HepG2 (cell line): ENCODE measurements around the gene PEX11A. TPM values are rescaled to one million over a fixed set of nuclear protein-coding genes. Genes with fewer than 3 reads are reported as not detected.

Experiments
- CAMTA2 ChIP-seq: sonication (generic); formaldehyde crosslinking; IDR thresholded peaks from 2 replicates; pipeline ENCODE4 v1.4.0; 2020; ENCODE audit warnings: mild to moderate bottlenecking, missing genetic modification reagents, borderline replicate concordance
- FOXA1 ChIP-seq, 2 experiments: fragments of 450-650 bp in 1 of 2; sonication (generic) in 1 of 2; formaldehyde crosslinking in 1 of 2; IDR thresholded peaks; 2 replicates each; pipeline versions ENCODE4 v1.4.0 to v1.6.1; 2016 to 2020; ENCODE audit warnings: missing genetic modification reagents in 1 of 2
- HDAC2 ChIP-seq: sonication (generic); formaldehyde crosslinking; IDR thresholded peaks from 2 replicates; pipeline ENCODE4 v1.4.0; 2020; ENCODE audit warnings: missing genetic modification reagents
- HES4 ChIP-seq: sonication (generic); formaldehyde crosslinking; IDR thresholded peaks from 2 replicates; pipeline ENCODE4 v1.9.0; 2021; ENCODE audit warnings: mild to moderate bottlenecking, missing genetic modification reagents, borderline replicate concordance
- HMG20A ChIP-seq: IDR thresholded peaks from 2 replicates; pipeline ENCODE4 v1.6.1; 2016; ENCODE audit warnings: borderline replicate concordance
- NR1H2 ChIP-seq: sonication (generic); formaldehyde crosslinking; IDR thresholded peaks from 2 replicates; pipeline ENCODE4 v1.8.1; 2022; ENCODE audit warnings: low read depth, missing genetic modification reagents, borderline replicate concordance
- PAF1 ChIP-seq: IDR thresholded peaks from 2 replicates; pipeline ENCODE4 v1.6.1; 2016; ENCODE audit warnings: missing genetic modification reagents, missing compliant biosample characterization
- RFXAP ChIP-seq: sonication (generic); formaldehyde crosslinking; IDR thresholded peaks from 2 replicates; pipeline ENCODE4 v1.4.0; 2020; ENCODE audit warnings: missing genetic modification reagents, borderline replicate concordance
- SRSF9 ChIP-seq: fragments of 200-400 bp; formaldehyde crosslinking; IDR thresholded peaks from 2 replicates; pipeline ENCODE4 v1.6.1; 2018; ENCODE audit warnings: borderline replicate concordance, mild to moderate bottlenecking, low read depth, low read length; ENCODE audit not compliant: insufficient read depth, poor library complexity, severe bottlenecking
- ZFP82 ChIP-seq: sonication (generic); formaldehyde crosslinking; IDR thresholded peaks from 2 replicates; pipeline ENCODE4 v1.5.1; 2020; ENCODE audit warnings: mild to moderate bottlenecking, missing genetic modification reagents, borderline replicate concordance
- ZNF768 ChIP-seq: sonication (generic); formaldehyde crosslinking; IDR thresholded peaks from 2 replicates; pipeline ENCODE4 v1.4.0; 2020; ENCODE audit warnings: missing genetic modification reagents
- polyA plus RNA-seq, 8 experiments: library from polyadenylated mRNA; depleted of rRNA in 3 of 8; stranded (reverse) in 7 of 8; unstranded in 1 of 8; fragments of >200 nt; fragmentation: Illumina TruSeq in 4 of 8; extraction: Trizol in 4 of 8; gene quantifications; 2 replicates each; pipeline versions ENCODE4 v1.2.1 to v1.2.3, GENCODE V29; 2011 to 2016; ENCODE audit warnings: low read depth in 4 of 8, missing spikeins in 1 of 8, mixed read lengths in 1 of 8; ENCODE audit not compliant: insufficient read depth in 1 of 8
- total RNA-seq, 5 experiments: library from RNA; depleted of rRNA; stranded (reverse); fragments of >200 nt; fragmentation: Illumina TruSeq; extraction: Trizol; gene quantifications; 2 replicates each; pipeline ENCODE4 v1.2.3, GENCODE V29; 2016; ENCODE audit warnings: low read depth in 1 of 5
- TF ChIP-seq, protein P1 (sequence below): sonication (generic); formaldehyde crosslinking; conservative IDR thresholded peaks from 2 replicates; pipeline ENCODE4 v1.4.0; 2020; ENCODE audit warnings: missing genetic modification reagents
- TF ChIP-seq, protein P2 (sequence below): sonication (generic); formaldehyde crosslinking; IDR thresholded peaks from 2 replicates; pipeline ENCODE4 v1.9.0; 2021; ENCODE audit warnings: missing genetic modification reagents, borderline replicate concordance
- TF ChIP-seq, protein P3 (sequence below): sonication (generic); formaldehyde crosslinking; IDR thresholded peaks from 2 replicates; pipeline ENCODE4 v1.5.0; 2020; ENCODE audit warnings: mild to moderate bottlenecking, missing genetic modification reagents
- TF ChIP-seq, protein P4 (sequence below): sonication (generic); formaldehyde crosslinking; IDR thresholded peaks from 2 replicates; pipeline ENCODE4 v1.5.1; 2020; ENCODE audit warnings: mild to moderate bottlenecking, missing genetic modification reagents, borderline replicate concordance
- TF ChIP-seq, protein P5 (sequence below): sonication (generic); formaldehyde crosslinking; IDR thresholded peaks from 2 replicates; pipeline ENCODE4 v1.4.0; 2020; ENCODE audit warnings: missing genetic modification reagents

Gene PEX11A
- total and polyA plus RNA-seq, 2 of the 13 experiments (the other 11 are each of a cell fraction or from before 2014, with no cell fraction given) = 9.9 to 15.1 TPM

DNA sequence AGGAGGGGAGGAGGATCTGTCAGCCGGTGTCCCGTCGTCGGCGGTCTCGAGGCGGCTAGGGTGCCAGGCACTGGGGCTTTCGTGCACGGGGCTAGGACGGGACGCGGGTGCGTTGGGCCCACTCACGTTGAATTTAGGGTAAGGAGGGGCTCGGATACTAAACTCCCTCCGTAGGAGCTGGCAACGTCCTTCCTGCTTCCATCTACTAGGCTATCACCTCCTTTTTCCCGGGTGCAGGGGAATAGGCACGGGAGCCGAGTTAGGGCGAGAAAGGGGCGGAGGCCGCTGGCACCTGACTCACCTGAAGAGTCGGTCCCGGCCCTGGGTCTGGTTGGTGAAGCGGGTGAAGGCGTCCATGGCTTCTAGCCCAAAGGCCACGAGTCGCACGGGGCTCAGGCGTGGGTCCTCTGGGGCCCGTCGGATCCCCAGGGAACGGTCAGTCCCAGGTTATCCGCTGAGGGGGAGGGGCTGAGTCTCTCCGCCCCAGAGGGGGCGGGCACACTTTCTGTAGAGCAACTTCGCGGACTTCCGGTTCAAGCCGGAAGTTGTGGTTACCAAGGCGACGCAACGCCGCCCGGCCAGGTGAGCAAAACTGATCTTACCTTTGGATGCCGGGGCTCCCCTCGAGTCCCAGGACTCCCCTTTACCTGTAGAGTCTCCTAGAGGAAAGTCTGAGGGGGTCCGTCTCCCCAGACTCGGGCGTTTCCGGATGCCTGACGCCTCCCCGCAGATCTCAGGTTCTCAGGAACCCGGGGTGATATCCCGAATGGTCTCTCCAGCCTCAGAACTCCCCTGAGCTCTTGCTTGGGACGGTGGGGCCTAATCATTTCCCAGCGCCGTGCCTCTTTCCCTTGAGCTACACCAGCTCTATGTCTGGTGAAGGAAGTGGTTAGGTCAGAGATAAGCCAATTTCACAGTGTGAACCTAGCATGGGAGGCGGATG, at the start of gene PEX11A, which contains the start of gene WDR93 (continued):
- TF ChIP-seq, protein P1, sequence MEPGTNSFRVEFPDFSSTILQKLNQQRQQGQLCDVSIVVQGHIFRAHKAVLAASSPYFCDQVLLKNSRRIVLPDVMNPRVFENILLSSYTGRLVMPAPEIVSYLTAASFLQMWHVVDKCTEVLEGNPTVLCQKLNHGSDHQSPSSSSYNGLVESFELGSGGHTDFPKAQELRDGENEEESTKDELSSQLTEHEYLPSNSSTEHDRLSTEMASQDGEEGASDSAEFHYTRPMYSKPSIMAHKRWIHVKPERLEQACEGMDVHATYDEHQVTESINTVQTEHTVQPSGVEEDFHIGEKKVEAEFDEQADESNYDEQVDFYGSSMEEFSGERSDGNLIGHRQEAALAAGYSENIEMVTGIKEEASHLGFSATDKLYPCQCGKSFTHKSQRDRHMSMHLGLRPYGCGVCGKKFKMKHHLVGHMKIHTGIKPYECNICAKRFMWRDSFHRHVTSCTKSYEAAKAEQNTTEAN = no peak
- TF ChIP-seq, protein P2, sequence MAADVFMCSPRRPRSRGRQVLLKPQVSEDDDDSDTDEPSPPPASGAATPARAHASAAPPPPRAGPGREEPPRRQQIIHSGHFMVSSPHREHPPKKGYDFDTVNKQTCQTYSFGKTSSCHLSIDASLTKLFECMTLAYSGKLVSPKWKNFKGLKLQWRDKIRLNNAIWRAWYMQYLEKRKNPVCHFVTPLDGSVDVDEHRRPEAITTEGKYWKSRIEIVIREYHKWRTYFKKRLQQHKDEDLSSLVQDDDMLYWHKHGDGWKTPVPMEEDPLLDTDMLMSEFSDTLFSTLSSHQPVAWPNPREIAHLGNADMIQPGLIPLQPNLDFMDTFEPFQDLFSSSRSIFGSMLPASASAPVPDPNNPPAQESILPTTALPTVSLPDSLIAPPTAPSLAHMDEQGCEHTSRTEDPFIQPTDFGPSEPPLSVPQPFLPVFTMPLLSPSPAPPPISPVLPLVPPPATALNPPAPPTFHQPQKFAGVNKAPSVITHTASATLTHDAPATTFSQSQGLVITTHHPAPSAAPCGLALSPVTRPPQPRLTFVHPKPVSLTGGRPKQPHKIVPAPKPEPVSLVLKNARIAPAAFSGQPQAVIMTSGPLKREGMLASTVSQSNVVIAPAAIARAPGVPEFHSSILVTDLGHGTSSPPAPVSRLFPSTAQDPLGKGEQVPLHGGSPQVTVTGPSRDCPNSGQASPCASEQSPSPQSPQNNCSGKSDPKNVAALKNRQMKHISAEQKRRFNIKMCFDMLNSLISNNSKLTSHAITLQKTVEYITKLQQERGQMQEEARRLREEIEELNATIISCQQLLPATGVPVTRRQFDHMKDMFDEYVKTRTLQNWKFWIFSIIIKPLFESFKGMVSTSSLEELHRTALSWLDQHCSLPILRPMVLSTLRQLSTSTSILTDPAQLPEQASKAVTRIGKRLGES (CRISPR knock-in tag) = peak; percentile 38; the same call in 1 of the 2 replicates
- TF ChIP-seq SRSF9 = no peak
- TF ChIP-seq HES4 (CRISPR knock-in tag) = no peak; the same call in 1 of the 2 replicates
- TF ChIP-seq ZFP82 (CRISPR knock-in tag) = no peak
- peak; percentile 62 for TF ChIP-seq HDAC2 (CRISPR knock-in tag)
- TF ChIP-seq, protein P3, sequence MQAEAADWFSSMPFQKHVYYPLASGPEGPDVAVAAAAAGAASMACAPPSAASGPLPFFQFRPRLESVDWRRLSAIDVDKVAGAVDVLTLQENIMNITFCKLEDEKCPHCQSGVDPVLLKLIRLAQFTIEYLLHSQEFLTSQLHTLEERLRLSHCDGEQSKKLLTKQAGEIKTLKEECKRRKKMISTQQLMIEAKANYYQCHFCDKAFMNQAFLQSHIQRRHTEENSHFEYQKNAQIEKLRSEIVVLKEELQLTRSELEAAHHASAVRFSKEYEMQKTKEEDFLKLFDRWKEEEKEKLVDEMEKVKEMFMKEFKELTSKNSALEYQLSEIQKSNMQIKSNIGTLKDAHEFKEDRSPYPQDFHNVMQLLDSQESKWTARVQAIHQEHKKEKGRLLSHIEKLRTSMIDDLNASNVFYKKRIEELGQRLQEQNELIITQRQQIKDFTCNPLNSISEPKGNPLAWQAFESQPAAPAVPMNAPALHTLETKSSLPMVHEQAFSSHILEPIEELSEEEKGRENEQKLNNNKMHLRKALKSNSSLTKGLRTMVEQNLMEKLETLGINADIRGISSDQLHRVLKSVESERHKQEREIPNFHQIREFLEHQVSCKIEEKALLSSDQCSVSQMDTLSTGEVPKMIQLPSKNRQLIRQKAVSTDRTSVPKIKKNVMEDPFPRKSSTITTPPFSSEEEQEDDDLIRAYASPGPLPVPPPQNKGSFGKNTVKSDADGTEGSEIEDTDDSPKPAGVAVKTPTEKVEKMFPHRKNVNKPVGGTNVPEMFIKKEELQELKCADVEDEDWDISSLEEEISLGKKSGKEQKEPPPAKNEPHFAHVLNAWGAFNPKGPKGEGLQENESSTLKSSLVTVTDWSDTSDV (CRISPR knock-in tag) = no peak
- TF ChIP-seq HMG20A (CRISPR knock-in tag) = no peak
- TF ChIP-seq RFXAP = 0 out of 2 replicates have a peak, but pooled peaks have one; percentile 21
- TF ChIP-seq, protein P4, sequence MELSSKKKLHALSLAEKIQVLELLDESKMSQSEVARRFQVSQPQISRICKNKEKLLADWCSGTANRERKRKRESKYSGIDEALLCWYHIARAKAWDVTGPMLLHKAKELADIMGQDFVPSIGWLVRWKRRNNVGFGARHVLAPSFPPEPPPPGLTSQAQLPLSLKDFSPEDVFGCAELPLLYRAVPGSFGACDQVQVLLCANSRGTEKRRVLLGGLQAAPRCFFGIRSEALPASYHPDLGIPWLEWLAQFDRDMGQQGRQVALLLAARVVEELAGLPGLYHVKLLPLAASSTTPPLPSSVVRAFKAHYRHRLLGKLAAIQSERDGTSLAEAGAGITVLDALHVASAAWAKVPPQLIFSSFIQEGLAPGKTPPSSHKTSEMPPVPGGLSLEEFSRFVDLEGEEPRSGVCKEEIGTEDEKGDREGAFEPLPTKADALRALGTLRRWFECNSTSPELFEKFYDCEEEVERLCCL = no peak
- TF ChIP-seq, protein P5, sequence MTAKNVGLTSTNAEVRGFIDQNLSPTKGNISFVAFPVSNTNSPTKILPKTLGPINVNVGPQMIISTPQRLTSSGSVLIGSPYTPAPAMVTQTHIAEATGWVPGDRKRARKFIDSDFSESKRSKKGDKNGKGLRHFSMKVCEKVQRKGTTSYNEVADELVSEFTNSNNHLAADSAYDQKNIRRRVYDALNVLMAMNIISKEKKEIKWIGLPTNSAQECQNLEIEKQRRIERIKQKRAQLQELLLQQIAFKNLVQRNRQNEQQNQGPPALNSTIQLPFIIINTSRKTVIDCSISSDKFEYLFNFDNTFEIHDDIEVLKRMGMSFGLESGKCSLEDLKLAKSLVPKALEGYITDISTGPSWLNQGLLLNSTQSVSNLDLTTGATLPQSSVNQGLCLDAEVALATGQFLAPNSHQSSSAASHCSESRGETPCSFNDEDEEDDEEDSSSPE = no peak
- TF ChIP-seq PAF1 (CRISPR knock-in tag) = no peak
- no peak for TF ChIP-seq NR1H2 (CRISPR knock-in tag)
- no peak for TF ChIP-seq FOXA1 (IDR thresholded peaks at IDR 0.05)
- no peak for TF ChIP-seq FOXA1 (CRISPR knock-in tag; IDR thresholded peaks at IDR 0.05)
- no peak for TF ChIP-seq CAMTA2 (CRISPR knock-in tag)
- TF ChIP-seq ZNF768 (CRISPR knock-in tag) = peak; percentile 15; the same call in 1 of the 2 replicates
